Measurements from ENCODE around the gene CCNH. TPM values are rescaled to one million over a fixed set of nuclear protein-coding genes. Genes with fewer than 3 reads are reported as not detected.

The CCNH gene
- total RNA-seq, 1 donor from 2014 or later, result 23.1 TPM

GRCh38 chr5:87400305-87400899 lies 12.3 kb downstream of the CCNH start:
- H3K4me1 Mint-ChIP-seq (ENCODE audit: low read depth), result peaks cover 14% of the 10 kb centered on the region
- TF ChIP-seq, protein P1, sequence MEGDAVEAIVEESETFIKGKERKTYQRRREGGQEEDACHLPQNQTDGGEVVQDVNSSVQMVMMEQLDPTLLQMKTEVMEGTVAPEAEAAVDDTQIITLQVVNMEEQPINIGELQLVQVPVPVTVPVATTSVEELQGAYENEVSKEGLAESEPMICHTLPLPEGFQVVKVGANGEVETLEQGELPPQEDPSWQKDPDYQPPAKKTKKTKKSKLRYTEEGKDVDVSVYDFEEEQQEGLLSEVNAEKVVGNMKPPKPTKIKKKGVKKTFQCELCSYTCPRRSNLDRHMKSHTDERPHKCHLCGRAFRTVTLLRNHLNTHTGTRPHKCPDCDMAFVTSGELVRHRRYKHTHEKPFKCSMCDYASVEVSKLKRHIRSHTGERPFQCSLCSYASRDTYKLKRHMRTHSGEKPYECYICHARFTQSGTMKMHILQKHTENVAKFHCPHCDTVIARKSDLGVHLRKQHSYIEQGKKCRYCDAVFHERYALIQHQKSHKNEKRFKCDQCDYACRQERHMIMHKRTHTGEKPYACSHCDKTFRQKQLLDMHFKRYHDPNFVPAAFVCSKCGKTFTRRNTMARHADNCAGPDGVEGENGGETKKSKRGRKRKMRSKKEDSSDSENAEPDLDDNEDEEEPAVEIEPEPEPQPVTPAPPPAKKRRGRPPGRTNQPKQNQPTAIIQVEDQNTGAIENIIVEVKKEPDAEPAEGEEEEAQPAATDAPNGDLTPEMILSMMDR (IDR thresholded peaks at IDR 0.05), result peak; percentile 92
- H3K36me3 Mint-ChIP-seq (ENCODE audit: low read depth), result peaks cover 16% of the 10 kb centered on the region
- no peak for DNase-seq (ENCODE audit: low spot score)
- peaks cover 4% of the 10 kb centered on the region for H3K9me3 Mint-ChIP-seq (ENCODE audit: low read depth)
- H3K27me3 Mint-ChIP-seq (ENCODE audit: low read depth), result no peaks in the 10 kb centered on the region
- no peak overlapping the region for H3K27ac Mint-ChIP-seq (ENCODE audit: unreplicated experiment)
- no peak overlapping the region for H3K4me3 Mint-ChIP-seq (ENCODE audit: unreplicated experiment)

GRCh38 chr5:87399720-87400119 lies 13.0 kb downstream of the CCNH start:
- Mint-ChIP-seq H3K27ac (ENCODE audit: unreplicated experiment) (peak overlapping the region; percentile 41), H3K4me3 (ENCODE audit: unreplicated experiment) (no peak overlapping the region), H3K27me3 (ENCODE audit: low read depth) (no peaks in the 10 kb centered on the region), H3K9me3 (ENCODE audit: low read depth) (peaks cover 4% of the 10 kb centered on the region), H3K36me3 (ENCODE audit: low read depth) (peaks cover 20% of the 10 kb centered on the region), H3K4me1 (ENCODE audit: low read depth) (peaks cover 21% of the 10 kb centered on the region)
- TF ChIP-seq, protein P1 (IDR thresholded peaks at IDR 0.05), result no peak
- DNase-seq (ENCODE audit: low spot score), result no peak

DNA sequence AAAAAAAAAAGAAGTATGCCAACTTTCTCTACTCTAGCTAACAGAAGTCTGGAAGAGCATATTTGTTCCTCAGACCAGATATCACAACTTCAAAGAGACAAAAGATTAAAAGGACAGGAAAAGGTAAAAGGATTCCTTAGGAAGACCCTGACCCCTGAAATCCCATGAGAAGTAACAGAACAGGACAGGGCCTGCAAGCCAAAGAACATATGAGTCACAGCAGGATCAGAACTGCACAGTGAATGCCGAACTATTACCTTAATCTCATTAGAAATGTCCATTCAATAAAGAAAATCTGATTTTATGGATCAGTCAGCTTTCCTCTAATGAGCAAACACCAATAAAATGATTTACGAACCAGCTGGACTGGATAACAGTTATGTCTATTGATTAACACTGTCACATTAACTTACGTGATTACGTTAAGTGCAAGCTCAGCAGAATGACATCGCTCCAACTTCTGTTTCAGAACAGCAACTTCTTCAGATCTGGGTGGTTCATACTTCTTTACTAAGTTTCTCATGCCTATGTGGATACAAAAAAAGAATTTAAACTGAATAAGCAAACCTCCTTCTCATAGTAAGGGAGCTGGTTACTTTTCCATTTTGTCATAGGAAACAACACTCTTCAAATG lies 13.6 kb downstream of the CCNH start:
- DNase-seq (ENCODE audit: low spot score), result no peak
- Mint-ChIP-seq H3K9me3 (ENCODE audit: low read depth) (peaks cover 4% of the 10 kb centered on the region), H3K4me3 (ENCODE audit: unreplicated experiment) (no peak overlapping the region), H3K27me3 (ENCODE audit: low read depth) (no peaks in the 10 kb centered on the region), H3K36me3 (ENCODE audit: low read depth) (peaks cover 20% of the 10 kb centered on the region), H3K4me1 (ENCODE audit: low read depth) (peaks cover 27% of the 10 kb centered on the region), H3K27ac (ENCODE audit: unreplicated experiment) (peak overlapping the region; percentile 80)
- TF ChIP-seq, protein P1 (IDR thresholded peaks at IDR 0.05), result no peak

DNA sequence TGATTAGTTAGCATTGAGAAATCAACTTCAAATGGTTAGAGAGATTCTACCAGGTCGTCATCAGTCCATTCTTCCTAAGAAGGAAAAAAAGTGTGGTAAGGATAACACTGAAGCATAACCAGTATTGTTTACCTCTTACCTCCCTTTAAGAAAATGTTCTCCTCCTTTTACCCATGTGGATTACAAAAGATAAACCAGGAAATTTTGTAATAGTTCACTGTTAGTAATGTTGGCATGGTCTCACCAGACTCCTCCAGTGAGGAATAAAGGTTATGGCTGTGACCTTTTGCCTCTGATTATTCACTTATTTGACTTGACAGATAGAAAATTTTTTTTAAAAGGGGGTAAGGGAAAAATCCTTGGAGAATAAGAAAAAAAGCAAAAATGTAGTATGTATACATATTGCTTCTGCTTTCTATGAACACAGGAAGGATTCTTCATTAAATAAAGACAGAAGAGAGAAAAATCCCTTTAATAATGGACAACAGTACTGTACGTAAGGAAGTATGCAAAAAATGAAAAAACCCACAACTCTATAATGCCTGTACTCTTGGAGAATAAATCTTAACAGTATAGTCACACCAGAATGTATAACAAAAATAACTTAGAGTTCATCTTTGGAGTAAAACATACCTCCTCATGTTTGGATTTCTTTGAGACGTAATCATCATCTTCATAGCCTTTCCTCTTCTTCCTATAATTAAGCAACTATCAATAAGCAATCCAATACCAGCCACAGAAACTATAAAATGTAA lies 18.1 kb downstream of the CCNH start:
- Mint-ChIP-seq H3K4me3 (ENCODE audit: unreplicated experiment) (no peak overlapping the region), H3K9me3 (ENCODE audit: low read depth) (no peaks in the 10 kb centered on the region), H3K36me3 (ENCODE audit: low read depth) (peaks cover 27% of the 10 kb centered on the region), H3K4me1 (ENCODE audit: low read depth) (peaks cover 65% of the 10 kb centered on the region), H3K27ac (ENCODE audit: unreplicated experiment) (peak overlapping the region; percentile 91), H3K27me3 (ENCODE audit: low read depth) (no peaks in the 10 kb centered on the region)
- DNase-seq (ENCODE audit: low spot score), result no peak
- TF ChIP-seq, protein P1 (IDR thresholded peaks at IDR 0.05), result no peak

DNA sequence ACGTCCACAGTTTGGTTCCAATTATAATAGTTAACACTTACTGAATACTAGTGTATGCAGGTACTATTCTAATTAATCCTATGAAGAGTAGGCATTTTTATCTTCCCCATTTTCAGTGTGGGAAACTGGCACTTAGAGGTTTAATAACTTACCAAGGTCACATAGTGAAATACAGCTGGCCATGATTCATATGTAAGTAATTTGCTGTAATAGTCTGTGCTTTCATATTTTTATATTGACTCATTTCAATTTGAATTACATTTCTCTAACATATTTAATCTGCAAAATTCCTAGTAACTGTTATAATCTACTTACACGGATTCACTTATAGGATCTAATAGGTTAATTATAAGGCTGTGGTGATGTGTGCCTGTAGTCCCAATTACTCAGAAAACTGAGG lies 19.4 kb downstream of the CCNH start:
- Mint-ChIP-seq H3K27me3 (ENCODE audit: low read depth) (no peaks in the 10 kb centered on the region), H3K9me3 (ENCODE audit: low read depth) (no peaks in the 10 kb centered on the region), H3K36me3 (ENCODE audit: low read depth) (peaks cover 29% of the 10 kb centered on the region), H3K4me1 (ENCODE audit: low read depth) (peaks cover 62% of the 10 kb centered on the region), H3K27ac (ENCODE audit: unreplicated experiment) (peak overlapping the region; percentile 95), H3K4me3 (ENCODE audit: unreplicated experiment) (no peak overlapping the region)
- DNase-seq (ENCODE audit: low spot score), result no peak
- TF ChIP-seq, protein P1 (IDR thresholded peaks at IDR 0.05), result no peak

All from chondrocyte (in vitro differentiated cells).